HG02571 (cell line): ENCODE results near the gene VPS45.
"Not testable (repeated sequence)": the region's sequence is repeated elsewhere in the genome, so short reads cannot be mapped to it uniquely, and the experiment has no call there.

Experiments
- ATAC-seq: cut with Tn5 transposase; IDR thresholded peaks from one replicate; pipeline ENCODE4 v1.9.1; 2021; ENCODE audit warnings: mild to moderate bottlenecking, moderate library complexity; ENCODE audit not compliant: unreplicated experiment

The VPS45 gene

DNA sequence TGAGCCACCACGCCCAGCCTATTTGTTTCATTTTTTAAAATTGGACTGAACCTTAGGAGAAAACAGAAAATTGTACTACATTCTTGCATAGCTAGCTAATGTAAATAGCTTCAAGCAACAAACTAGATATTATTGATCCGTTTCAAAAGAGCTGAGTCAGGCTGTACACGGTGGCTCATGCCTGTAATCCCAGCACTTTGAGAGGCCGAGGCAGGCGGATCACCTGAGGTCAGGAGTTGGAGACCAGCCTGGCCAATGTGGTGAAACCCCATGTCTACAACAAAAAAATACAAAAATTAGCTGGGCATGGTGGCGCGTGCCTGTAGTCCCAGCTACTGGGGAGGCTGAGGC, 118.8 kb downstream of the VPS45 start:
- ATAC-seq: not testable (repeated sequence)

DNA sequence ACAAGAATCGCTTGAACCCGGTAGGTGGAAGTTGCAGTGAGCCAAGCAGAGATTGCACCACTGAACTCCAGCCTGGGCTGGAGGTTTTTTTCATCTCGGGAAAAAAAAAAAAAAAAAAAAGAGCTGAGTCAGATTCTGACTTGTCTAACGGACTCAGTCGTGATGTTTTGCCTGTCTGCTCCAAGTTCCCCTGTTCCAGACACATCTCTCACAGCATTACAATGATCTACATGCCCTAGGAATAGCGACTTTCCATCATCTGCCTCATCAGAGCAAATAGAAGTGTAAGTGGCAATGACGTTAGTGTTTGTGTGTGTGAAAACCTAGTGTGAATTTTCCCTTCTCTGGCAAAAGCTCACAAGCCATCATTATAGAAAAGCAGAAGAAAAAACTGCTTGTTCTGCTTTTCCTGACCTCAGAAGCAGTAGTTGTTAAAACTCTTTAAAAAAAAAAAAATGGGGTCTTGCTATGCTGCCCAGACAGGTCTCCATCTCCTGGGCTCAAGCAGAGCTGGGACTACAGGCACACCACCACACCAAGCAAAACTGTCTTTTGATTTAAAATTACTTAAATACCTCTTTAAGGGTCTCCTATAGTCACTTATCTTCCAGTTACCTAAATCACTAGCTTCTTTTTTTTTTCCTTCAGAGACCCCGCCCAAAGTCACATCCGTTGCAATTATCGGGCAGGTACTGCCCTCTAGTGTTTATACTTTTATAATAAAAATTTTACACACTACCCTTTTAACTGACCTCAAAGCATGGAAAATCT, 119.4 kb downstream of the VPS45 start:
- ATAC-seq: no peak

DNA sequence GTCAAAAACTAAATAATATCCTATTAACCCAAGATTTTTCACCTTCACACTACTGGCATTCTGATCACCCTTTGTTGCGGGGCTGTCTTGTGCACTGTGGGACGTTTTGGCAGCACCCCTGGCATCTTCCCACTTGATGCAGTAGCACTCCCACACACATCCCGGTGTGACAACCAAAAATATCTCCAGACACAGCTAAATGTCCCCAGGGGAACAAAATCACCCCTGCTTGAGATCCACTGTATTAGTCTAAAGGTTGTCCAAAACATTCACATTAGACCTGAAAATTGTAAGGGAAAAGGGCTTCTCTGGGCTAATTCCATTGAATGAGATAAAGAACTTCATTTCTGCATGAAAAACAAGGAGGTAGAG, 120.0 kb downstream of the VPS45 start:
- ATAC-seq: no peak

DNA sequence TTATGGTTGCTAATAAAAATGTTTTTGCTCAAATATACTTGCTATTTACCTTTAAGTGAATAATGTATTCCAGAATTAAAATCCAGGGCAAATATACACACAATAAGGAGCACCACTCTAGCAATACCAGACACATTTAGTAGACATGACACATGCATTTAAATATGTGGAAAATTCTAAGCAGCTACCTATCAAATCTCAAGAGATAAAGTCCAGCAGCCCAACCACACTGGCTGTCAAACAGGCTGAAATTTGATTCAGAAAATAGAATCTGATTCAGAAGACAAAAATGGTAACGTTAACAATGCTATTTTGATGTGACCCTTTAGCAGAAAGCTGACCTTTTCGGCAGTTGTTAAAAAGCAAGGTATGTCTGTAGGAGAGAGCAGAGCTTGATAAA, 124.4 kb downstream of the VPS45 start:
- no peak for ATAC-seq

DNA sequence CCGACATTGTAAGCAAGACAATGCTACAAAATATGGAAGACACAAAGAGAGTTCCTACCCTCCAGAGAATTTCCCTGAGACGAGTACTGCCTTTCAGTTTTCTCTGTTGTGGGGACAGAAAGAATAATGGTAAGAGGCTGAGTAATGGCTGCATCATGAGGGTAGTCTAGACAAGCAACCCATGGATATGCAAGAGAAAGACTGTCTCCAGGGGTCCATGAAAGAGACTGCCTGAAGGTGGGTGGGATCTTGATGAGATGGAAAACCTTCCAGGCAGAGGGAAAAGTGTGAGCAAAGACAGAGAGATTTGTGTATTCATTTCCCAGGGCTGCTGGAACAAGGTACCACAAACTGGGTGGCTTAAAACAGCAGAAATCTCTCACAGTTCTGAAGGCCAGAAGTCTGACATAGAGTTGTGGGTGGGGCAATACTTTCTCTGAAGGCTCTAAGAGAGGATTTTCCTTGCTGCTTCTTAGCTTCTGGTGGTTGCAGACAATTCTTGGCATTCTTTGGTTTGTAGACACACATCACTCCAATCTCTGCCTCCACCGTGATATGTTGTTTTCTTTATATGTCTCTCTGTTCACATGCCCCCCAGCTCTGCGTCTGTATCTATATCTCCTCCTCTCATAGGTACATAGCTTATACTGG, 126.9 kb downstream of the VPS45 start:
- no peak for ATAC-seq
